ENCODE data around the gene KIF11. TPM values are rescaled to one million over a fixed set of nuclear protein-coding genes. Genes with fewer than 3 reads are reported as not detected.

Gene KIF11
- polyA plus RNA-seq, 3 donors: 0.07 to 0.55 (median 0.40) TPM

DNA sequence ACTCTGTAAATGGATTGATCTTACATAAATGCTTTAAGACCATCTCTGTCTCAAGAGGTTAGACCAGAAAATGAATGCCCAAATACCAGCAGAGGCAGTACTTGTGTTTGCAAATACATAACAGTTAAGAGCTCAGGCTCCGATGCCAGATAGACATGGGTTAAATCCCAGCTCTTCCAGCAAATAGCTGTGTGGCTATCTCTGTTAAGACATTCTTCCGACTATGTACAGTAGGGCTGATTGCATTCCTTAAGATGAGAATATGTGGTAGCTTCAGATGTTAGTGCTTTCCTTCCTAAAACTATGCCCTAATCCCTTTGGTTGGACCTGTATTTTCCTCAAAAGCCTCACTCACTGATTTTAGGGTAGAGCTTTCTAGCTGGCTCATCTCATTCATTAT, 21.3 kb upstream of the KIF11 start:
- no peaks in the 10 kb centered on the region for H3K9me3 ChIP-seq (replicated peaks in 1 of 2; ENCODE audit: control insufficient read depth in 1 of 2, insufficient read depth in 1 of 2, low read length in 2 of 2)
- H3K27ac Mint-ChIP-seq: no peak overlapping the region
- DNase-seq: no peak
- peaks cover 59% of the 10 kb centered on the region for H3K79me2 ChIP-seq (ENCODE audit: insufficient read depth, low read length)
- H3K4me1 Mint-ChIP-seq: peaks cover 55% of the 10 kb centered on the region
- H3K4me3 Mint-ChIP-seq: no peak overlapping the region
- H3K4me3 ChIP-seq (replicated peaks in 1 of 3; ENCODE audit: low read depth in 2 of 3, low read length in 3 of 3): peak overlapping the region in 1 of 3 experiments; percentile 99
- H3K27ac ChIP-seq (ENCODE audit: low read depth in 1 of 2, low read length in 2 of 2): no peak overlapping the region
- no peaks in the 10 kb centered on the region for H3K27me3 ChIP-seq (ENCODE audit: control insufficient read depth in 2 of 2, insufficient read depth in 2 of 2, low read length in 2 of 2)
- no peaks in the 10 kb centered on the region for H3K9me3 Mint-ChIP-seq
- intact Hi-C loops (cut with micrococcal nuclease): no loop called here
- H3K4me2 ChIP-seq (replicated peaks; ENCODE audit: extremely low read depth, low read length, poor library complexity, severe bottlenecking): no peak overlapping the region
- peaks cover 22 to 23% of the 10 kb centered on the region in 2 donors for H3K36me3 Mint-ChIP-seq
- peaks cover 3 to 17% of the 10 kb centered on the region in 2 donors for H3K36me3 ChIP-seq (replicated peaks in 1 of 2; ENCODE audit: control insufficient read depth in 1 of 2, insufficient read depth in 2 of 2, low read length in 2 of 2)
- TF ChIP-seq, protein P1, sequence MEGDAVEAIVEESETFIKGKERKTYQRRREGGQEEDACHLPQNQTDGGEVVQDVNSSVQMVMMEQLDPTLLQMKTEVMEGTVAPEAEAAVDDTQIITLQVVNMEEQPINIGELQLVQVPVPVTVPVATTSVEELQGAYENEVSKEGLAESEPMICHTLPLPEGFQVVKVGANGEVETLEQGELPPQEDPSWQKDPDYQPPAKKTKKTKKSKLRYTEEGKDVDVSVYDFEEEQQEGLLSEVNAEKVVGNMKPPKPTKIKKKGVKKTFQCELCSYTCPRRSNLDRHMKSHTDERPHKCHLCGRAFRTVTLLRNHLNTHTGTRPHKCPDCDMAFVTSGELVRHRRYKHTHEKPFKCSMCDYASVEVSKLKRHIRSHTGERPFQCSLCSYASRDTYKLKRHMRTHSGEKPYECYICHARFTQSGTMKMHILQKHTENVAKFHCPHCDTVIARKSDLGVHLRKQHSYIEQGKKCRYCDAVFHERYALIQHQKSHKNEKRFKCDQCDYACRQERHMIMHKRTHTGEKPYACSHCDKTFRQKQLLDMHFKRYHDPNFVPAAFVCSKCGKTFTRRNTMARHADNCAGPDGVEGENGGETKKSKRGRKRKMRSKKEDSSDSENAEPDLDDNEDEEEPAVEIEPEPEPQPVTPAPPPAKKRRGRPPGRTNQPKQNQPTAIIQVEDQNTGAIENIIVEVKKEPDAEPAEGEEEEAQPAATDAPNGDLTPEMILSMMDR (IDR thresholded peaks at IDR 0.05): no peak
- H3K27me3 Mint-ChIP-seq (ENCODE audit: low read depth in 3 of 3): peaks cover 0 to 5% (median 1%) of the 10 kb centered on the region in 3 donors
- peaks cover 33 to 37% of the 10 kb centered on the region in 2 donors for H3K4me1 ChIP-seq (ENCODE audit: control insufficient read depth in 1 of 2, insufficient read depth in 2 of 2, low read length in 2 of 2)
- H4K20me1 ChIP-seq (ENCODE audit: insufficient read depth, low read length): peaks cover 22% of the 10 kb centered on the region
- no peak overlapping the region for H3K9ac ChIP-seq (ENCODE audit: insufficient read depth, low read length, poor library complexity, severe bottlenecking)
- 100% methylated on average over 1 of the region's 2 CpGs for WGBS (ENCODE audit: insufficient coverage)
- H2AFZ ChIP-seq (ENCODE audit: insufficient read depth, low read depth, low read length, poor library complexity, severe bottlenecking): no peak overlapping the region

- Mint-ChIP-seq H3K4me3 (peak overlapping the region; percentile 88 to 92), H3K36me3 (peaks cover 19 to 20% of the 10 kb centered on the region in 2 donors), H3K4me1 (peaks cover 55% of the 10 kb centered on the region), H3K9me3 (no peaks in the 10 kb centered on the region), H3K27me3 (ENCODE audit: low read depth in 3 of 3) (peaks cover 0 to 5% (median 1%) of the 10 kb centered on the region in 3 donors), H3K27ac (peak overlapping the region in 4 of 7 donors; percentile 7 to 82 (median 46))
- H3K4me3 ChIP-seq (replicated peaks in 1 of 3; ENCODE audit: low read depth in 2 of 3, low read length in 3 of 3): peak overlapping the region; percentile 84 to 99 (median 92)
- H3K27me3 ChIP-seq (ENCODE audit: control insufficient read depth in 2 of 2, insufficient read depth in 2 of 2, low read length in 2 of 2): no peaks in the 10 kb centered on the region
- H3K79me2 ChIP-seq (ENCODE audit: insufficient read depth, low read length): peaks cover 50% of the 10 kb centered on the region
- intact Hi-C loops (cut with micrococcal nuclease): no loop called here
- H3K4me2 ChIP-seq (replicated peaks; ENCODE audit: extremely low read depth, low read length, poor library complexity, severe bottlenecking): peak overlapping the region; percentile 91
- peaks cover 0 to 12% of the 10 kb centered on the region in 2 donors for H3K36me3 ChIP-seq (replicated peaks in 1 of 2; ENCODE audit: control insufficient read depth in 1 of 2, insufficient read depth in 2 of 2, low read length in 2 of 2)
- H3K9me3 ChIP-seq (replicated peaks in 1 of 2; ENCODE audit: control insufficient read depth in 1 of 2, insufficient read depth in 1 of 2, low read length in 2 of 2): no peaks in the 10 kb centered on the region
- peaks cover 15% of the 10 kb centered on the region for H4K20me1 ChIP-seq (ENCODE audit: insufficient read depth, low read length)
- H3K4me1 ChIP-seq (ENCODE audit: control insufficient read depth in 1 of 2, insufficient read depth in 2 of 2, low read length in 2 of 2): peaks cover 33 to 37% of the 10 kb centered on the region in 2 donors
- H3K9ac ChIP-seq (ENCODE audit: insufficient read depth, low read length, poor library complexity, severe bottlenecking): peak overlapping the region; percentile 95
- H2AFZ ChIP-seq (ENCODE audit: insufficient read depth, low read depth, low read length, poor library complexity, severe bottlenecking): peak overlapping the region; percentile 99
- WGBS (ENCODE audit: insufficient coverage): 83% methylated on average over 6 of the region's 8 CpGs
- peak overlapping the region in 1 of 2 donors; percentile 97 for H3K27ac ChIP-seq (ENCODE audit: low read depth in 1 of 2, low read length in 2 of 2)
- TF ChIP-seq, protein P1 (IDR thresholded peaks at IDR 0.05): no peak
- DNase-seq: no peak
Observed at GRCh38 chr10:92572362-92573090, 20.4 kb upstream of the KIF11 start.
